Prostate gland (tissue), 2 donors: ENCODE results near the gene STMN1. TPM values are rescaled to one million over a fixed set of nuclear protein-coding genes. Genes with fewer than 3 reads are reported as not detected.

Experiments
- DNase-seq: peaks from one replicate; pipeline ENCODE4 v3.0.0-alpha.2; 2019; ENCODE audit warnings: low spot score
- H3K27ac ChIP-seq, 2 donors: fragments of 200-600 bp; sonication (generic); 2 replicates each; pipeline ENCODE4 v1.5.1; 2017 to 2019
- H3K27me3 ChIP-seq: fragments of 200-600 bp; sonication (generic); replicated peaks from 2 replicates; pipeline ENCODE4 v1.5.1; 2019; ENCODE audit not compliant: insufficient read depth
- H3K36me3 ChIP-seq, 2 donors: fragments of 200-600 bp; sonication (generic); 1 replicate in 1 of 2; 2 replicates in 1 of 2; pipeline versions ENCODE4 v1.5.1 to v1.8.1; 2017 to 2019
- H3K4me1 ChIP-seq: fragments of 200-600 bp; sonication (generic); replicated peaks from 2 replicates; pipeline ENCODE4 v1.5.1; 2019
- H3K4me3 ChIP-seq, 2 donors: fragments of 200-600 bp; sonication (generic); 2 replicates each; pipeline ENCODE4 v1.5.1; 2017 to 2019
- H3K9me3 ChIP-seq: fragments of 200-600 bp; sonication (generic); 2 replicates; pipeline ENCODE4 v1.5.1; 2017
- CTCF ChIP-seq, 4 experiments: fragments of 200-600 bp in 2 of 4; fragments of 450-650 bp in 2 of 4; sonication (generic) in 2 of 4; IDR thresholded peaks; 1 replicate in 3 of 4; 2 replicates in 1 of 4; pipeline ENCODE4 v1.5.1; 2016 to 2019; ENCODE audit warnings: antibody characterized with exemption in 4 of 4, mild to moderate bottlenecking in 2 of 4, moderate library complexity in 2 of 4
- POLR2A ChIP-seq: fragments of 450-650 bp; IDR thresholded peaks from one replicate; pipeline ENCODE4 v1.6.1; 2016; ENCODE audit warnings: antibody characterized with exemption, mild to moderate bottlenecking
- POLR2AphosphoS5 ChIP-seq: sonication (generic); formaldehyde crosslinking; IDR thresholded peaks from one replicate; pipeline ENCODE4 v1.6.1; 2017; ENCODE audit warnings: antibody characterized with exemption
- WGBS: methylation state at CpG from one replicate; pipeline ENCODE4 v1.1.5; 2018; 5-methylcytosine and 5-hydroxymethylcytosine counted together
- intact Hi-C: fragments of 100-400 bp; cut with DNase I; formaldehyde crosslinking; loops from one replicate; pipeline ENCODE4 v1.14.2; 2022
- total RNA-seq, 2 donors: library from RNA; depleted of rRNA; stranded (reverse); fragments of >200 nt; gene quantifications; one replicate each; pipeline ENCODE4 v1.1.0, GENCODE V29; 2016

The STMN1 gene
- total RNA-seq, 2 donors from 2014 or later, result 21.8 to 138 TPM

- WGBS, result 21% methylated on average over 32 of the region's 32 CpGs
- H3K4me1 ChIP-seq, result peaks cover 10% of the 10 kb centered on the region
- DNase-seq, result peak; percentile 28
- H3K4me3 ChIP-seq, result peak overlapping the region; percentile 53 to 59
- TF ChIP-seq CTCF (IDR thresholded peaks at IDR 0.05) (no peak), POLR2A (no peak), POLR2AphosphoS5 (no peak)
- H3K36me3 ChIP-seq, result no peaks in the 10 kb centered on the region
- H3K27me3 ChIP-seq, result no peaks in the 10 kb centered on the region
- H3K27ac ChIP-seq, result peak overlapping the region; percentile 81 to 86
- intact Hi-C loops, result no loop called here
- no peaks in the 10 kb centered on the region for H3K9me3 ChIP-seq
Measured at GRCh38 chr1:25875856-25876692, 30.1 kb downstream of the STMN1 start.

- Histone ChIP-seq H3K36me3 (no peaks in the 10 kb centered on the region), H3K4me3 (peak within 1 kb of the TSS; percentile 53 to 59), H3K4me1 (peaks cover 10% of the 10 kb centered on the region), H3K27me3 (no peaks in the 10 kb centered on the region), H3K27ac (peak within 1 kb of the TSS; percentile 81 to 86), H3K9me3 (no peaks in the 10 kb centered on the region)
- DNase-seq, result peak; percentile 70
- 0% methylated on average over 59 of the region's 75 CpGs for WGBS
- intact Hi-C loops, result no loop called here
- TF ChIP-seq POLR2AphosphoS5 (no peak), CTCF (IDR thresholded peaks at IDR 0.05) (peak in 1 of 4 experiments; percentile 4), POLR2A (peak; percentile 38)
Measured at GRCh38 chr1:25875154-25875855, 30.9 kb downstream of the STMN1 start, which contains the start of gene PAQR7. Gene PAQR7 (minus strand): TSS chr1:25875708. CDS start chr1:25863839, 11,869 bp downstream.

- TF ChIP-seq POLR2AphosphoS5, result no peak
- TF ChIP-seq POLR2A, result no peak
- no peaks in the 10 kb centered on the region for H3K27me3 ChIP-seq
- H3K27ac ChIP-seq, result peak overlapping the region; percentile 81 to 86
- DNase-seq, result no peak
- peaks cover 10% of the 10 kb centered on the region for H3K4me1 ChIP-seq
- H3K4me3 ChIP-seq, result peak overlapping the region; percentile 53 to 59
- no peaks in the 10 kb centered on the region for H3K9me3 ChIP-seq
- intact Hi-C loops, result no loop called here
- 18% methylated on average over 8 of the region's 8 CpGs for WGBS
- no peaks in the 10 kb centered on the region for H3K36me3 ChIP-seq
Measured at GRCh38 chr1:25874635-25875153, 31.5 kb downstream of the STMN1 start.

- Histone ChIP-seq H3K4me1 (peaks cover 10% of the 10 kb centered on the region), H3K27me3 (no peaks in the 10 kb centered on the region), H3K36me3 (no peaks in the 10 kb centered on the region), H3K9me3 (no peaks in the 10 kb centered on the region), H3K4me3 (no peak overlapping the region), H3K27ac (peak overlapping the region; percentile 81 to 86)
- TF ChIP-seq POLR2AphosphoS5 (no peak), POLR2A (no peak), CTCF (IDR thresholded peaks at IDR 0.05) (no peak)
- 87% methylated on average over 3 of the region's 3 CpGs for WGBS
- DNase-seq, result no peak
- intact Hi-C loops, result no loop called here
Measured at GRCh38 chr1:25874209-25874608, 32.0 kb downstream of the STMN1 start.

GRCh38 chr1:25873120-25873519 lies 33.1 kb downstream of the STMN1 start:
- WGBS, result 73% methylated on average over 3 of the region's 3 CpGs
- no peak overlapping the region for H3K4me3 ChIP-seq
- no peaks in the 10 kb centered on the region for H3K9me3 ChIP-seq
- intact Hi-C loops, result no loop called here
- TF ChIP-seq POLR2AphosphoS5 (no peak), CTCF (IDR thresholded peaks at IDR 0.05) (no peak), POLR2A (no peak)
- no peak overlapping the region for H3K27ac ChIP-seq
- H3K27me3 ChIP-seq, result no peaks in the 10 kb centered on the region
- H3K4me1 ChIP-seq, result peaks cover 10% of the 10 kb centered on the region
- no peaks in the 10 kb centered on the region for H3K36me3 ChIP-seq
- DNase-seq, result no peak
